Measurements from ENCODE around the gene TBC1D5.
"Not testable (repeated sequence)": the region's sequence is repeated elsewhere in the genome, so short reads cannot be mapped to it uniquely, and the experiment has no call there.

Gene TBC1D5

DNA sequence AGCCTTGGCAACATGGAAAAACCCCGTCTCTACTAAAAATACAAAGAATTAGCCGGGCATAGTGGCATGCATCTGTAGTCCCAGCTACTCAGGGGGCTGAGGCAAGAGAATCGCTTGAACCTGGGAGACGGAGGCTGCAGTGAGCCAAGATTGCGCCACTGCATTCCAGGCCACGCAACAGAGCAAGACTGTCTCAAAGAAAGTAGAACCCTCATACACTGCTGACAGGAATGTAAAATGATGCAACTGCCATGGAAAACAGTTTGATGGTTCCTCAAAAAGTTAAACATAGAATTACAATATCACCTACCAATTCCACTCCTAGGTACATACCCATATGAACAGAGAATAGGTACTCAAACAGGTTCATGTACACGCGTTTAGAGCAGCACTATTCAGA, 158.9 kb downstream of the TBC1D5 start:
- no peak for FAIRE-seq

DNA sequence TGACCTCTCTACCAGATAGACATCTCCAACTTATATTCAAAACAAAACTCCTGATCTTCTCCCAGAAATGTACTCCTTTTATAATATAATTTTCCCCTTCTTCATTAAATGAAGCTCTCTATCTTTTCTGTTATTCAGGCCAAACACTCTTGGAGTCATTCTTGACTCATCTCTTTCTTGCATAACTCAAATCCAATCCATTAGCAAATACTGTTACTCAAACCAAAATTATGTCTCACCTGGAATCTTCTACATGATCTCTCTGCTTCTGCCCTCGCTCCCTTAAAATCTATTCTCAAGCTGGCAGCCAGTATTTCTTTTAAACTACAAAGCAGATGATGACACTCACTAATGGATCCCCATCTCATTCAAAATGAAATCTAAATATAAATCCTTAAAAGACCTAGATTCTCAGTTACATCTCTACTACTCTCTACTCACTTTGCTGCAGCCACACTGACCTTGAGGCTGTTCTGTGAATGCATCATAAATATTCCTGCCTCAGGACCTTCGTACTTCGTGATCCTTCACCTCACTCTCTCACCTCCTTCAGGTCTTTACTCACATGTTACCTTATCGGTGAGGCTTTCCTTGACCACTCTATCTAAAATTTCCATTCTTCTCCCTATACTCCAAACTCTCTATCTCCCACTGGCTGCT, 160.9 kb downstream of the TBC1D5 start:
- FAIRE-seq, result no peak

DNA sequence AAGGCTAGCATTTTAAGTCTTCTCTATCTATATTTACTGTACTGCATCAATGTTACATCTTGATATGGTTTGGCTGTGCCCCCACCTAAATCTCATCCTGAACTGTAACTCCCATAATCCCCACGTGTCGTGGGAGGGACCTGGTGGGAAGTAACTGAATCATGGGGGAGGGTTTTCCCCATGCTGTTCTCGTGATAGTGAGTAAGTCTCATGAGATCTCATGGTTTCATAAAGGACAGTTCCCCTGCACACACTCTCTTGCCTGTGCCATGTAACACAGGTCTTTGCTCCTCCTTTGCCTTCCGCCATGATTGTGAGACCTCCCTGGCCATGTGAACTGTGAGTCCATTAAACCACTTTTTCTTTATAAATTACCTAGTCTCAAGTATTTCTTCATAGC, 161.5 kb downstream of the TBC1D5 start:
- FAIRE-seq, result no peak

DNA sequence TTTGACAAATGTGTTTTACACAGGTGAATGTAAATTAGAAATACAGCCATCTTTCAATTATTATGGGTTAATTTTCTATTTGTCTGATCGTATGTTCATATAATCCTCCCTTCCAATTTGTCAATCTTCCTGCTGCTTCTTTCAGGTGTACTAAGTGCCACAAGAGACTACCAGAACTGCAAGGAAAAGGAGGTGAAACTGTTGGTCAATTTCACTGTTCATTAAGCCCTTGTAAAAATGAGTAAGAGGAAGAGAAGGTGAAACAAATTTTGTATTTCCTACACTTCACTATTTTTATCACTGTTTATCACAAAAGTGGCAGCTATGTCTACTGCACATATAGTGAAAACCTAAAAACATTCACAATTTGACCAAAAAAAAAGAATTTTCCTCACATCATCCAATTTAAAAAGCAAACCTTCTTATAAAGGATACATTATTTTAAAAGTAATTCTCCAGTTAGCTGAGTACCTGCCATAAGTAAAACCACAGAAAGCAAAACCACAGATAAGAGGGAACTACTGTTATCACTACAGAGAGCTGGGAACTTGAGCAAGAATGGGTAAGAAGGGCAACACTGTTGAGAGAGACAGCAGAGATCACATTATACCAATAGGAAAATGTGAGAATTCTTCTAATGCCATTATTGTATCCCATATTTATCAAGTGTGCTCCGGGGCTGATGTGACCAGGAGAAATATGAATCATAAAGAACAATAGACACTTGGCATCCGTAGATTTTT, 163.0 kb downstream of the TBC1D5 start:
- FAIRE-seq, result no peak

DNA sequence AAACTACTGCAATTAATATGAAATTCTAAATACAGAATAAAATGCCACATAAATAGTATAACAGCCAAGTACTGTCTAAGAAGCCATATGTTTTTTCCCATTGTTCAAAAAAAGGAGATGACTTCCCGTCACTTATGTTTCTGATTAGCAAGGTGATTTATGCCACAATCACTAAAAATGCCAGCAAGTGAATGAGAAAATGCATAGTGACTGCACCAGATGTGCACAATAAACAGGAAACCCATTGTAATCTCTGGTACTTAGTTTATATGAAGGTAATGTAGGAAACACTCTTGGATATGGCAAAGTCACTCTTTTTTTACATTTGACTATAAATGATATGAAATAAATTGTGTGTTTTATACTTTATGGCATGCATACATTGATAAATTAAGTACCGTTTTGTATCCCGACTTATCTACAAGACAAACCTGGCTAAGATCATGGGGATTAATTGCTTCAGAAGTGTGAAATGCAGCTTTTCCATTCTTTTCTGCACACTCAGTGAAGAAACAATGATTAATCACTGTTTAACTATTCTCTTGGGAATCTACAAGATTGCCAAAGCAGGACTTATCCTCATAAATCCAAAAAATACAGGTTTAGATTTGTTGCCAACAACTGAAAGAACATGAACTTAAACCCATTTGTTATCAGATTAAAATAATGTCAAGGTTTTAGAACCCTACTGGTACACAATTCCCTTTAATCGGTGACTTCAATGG, 164.5 kb downstream of the TBC1D5 start:
- FAIRE-seq, result peak; percentile 30

DNA sequence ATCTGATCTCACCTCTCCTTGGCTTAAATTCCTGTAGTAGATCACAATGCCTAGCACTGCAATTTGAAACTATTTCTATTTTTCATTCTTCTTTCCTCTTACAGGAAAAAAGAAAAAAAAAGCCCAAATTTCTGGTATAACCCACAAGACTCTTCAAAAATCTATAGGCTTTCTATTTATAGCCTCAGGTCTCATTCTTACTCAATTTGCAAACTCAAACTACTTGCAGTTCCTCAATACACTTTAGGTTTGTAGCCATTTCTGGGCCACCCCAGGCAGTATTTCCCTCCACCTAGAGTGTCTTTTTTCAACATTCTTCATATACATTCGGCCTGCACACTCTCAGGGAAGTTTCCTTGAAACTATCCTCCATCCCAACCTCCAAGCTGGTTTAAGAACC, 169.0 kb downstream of the TBC1D5 start:
- FAIRE-seq, result no peak

DNA sequence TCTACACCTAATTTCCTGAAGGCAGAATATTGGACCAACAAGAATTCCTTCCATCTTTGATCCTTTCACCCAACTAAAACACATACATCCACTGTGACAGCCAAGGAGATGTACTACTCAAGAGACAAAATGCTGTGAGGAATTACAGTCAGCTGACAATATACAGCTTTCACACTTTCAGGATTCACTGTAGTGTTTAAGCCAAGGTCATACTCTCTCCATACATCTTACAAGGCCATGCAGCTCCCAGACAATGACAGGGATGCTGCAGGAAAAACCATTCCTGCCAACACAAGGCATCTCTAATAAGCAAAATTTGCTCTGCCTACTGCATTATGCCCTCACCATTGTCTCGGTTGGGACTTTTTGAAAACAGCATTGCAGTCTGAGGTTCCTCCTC, 170.7 kb downstream of the TBC1D5 start:
- FAIRE-seq, result no peak

DNA sequence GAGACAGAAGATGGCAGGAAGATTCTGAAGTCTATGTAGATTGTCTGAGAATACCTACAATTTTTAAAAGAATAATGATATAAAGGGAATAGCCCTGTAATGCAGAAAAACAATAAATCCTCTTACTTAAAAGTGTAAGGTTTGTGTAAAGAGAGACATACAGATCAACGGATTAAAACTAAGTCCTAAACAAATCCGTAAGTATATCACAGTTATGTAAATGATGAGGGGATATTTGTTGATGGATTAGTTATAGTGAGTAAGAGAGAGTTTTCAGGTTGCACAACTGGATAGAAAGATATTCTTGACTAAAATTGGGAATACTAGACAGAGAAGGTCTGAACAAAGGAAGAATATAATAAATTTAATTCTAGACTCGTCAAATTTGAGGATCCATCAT, 179.6 kb downstream of the TBC1D5 start:
- no peak for FAIRE-seq

DNA sequence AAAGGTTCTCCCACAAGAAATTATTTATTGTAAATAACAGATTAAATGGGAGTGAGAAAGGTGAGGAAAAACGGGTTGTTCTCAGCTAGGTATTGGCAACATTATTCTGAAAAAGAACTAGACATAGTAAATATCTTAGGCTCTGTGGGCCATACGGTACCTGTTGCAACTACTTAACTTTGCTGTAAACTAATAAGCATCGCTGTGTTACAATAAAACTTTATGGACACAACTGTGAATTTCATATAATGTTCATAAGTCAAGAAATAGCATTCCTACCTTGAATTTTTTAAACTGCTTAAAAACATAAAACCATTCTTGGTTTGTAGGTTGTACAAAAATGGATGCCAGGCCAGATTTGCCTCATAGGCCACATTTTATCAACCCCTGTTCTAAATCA, 183.9 kb downstream of the TBC1D5 start:
- FAIRE-seq, result no peak

DNA sequence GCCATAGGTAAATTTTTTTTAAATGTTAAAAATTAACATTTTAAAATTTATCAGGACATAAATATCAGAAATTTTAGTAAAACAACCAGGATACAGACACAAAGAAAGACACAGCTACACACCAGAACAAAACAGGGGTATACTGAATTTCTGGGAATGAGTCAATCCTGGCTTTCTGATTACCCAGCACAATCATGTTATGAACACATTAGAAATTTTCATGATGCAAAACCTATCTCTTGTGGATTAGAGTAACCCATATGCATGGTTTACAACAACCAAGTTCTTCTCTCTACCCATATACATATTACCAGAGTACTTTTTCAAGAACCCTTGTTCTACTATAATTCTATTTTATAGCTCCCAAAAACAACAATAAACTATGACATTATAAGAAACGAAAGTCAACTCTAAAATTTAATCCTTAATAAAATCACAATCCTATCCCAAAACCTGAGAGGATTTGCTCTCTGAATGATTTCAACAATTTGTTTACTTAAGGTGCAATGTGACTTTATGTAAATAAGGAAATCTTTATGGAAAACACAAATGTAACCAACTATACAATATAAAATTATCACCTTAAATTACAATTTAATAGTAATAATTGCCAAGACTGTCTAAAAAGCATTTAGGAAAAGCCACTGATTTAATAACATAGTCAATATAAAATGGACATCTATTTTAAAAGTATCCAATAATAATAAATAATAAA, 184.5 kb downstream of the TBC1D5 start:
- no peak for FAIRE-seq

DNA sequence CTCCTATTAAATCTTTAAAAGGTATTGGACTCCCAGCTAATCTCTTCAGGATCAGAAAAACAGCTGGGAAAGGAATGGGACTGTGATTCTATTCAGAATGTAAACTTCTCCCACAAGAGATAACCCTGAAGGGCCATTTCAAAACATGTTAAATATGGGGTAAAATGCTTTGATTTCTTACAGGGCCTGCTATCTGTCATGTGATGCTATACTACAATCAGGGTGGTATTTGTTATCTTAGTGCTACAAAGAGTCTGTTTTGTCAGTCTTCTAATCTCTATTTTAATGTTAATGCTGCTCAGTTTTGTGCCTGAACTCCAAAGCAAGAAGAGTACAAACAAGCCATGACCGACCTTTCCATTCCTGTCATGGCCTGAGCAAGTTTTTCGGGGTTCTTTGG, 186.9 kb downstream of the TBC1D5 start:
- FAIRE-seq, result no peak

DNA sequence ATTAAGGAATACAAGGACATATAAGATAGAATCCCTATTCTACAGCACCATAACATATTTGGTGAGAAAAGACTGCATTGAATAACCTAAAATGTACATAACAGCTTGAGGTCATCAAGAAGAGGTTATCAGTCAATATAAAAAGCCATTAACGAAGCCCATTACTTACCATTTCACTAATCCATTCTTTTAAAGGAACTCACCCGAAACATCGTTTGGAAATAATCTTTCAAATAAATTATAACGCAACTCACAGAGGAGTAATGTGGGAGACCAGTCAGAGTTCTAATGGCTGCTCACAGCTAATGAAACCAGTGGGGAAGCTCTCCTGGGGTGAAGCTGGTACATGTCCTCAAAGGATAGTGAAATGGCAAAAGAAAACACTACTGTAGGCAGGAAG, 188.4 kb downstream of the TBC1D5 start:
- FAIRE-seq, result no peak

DNA sequence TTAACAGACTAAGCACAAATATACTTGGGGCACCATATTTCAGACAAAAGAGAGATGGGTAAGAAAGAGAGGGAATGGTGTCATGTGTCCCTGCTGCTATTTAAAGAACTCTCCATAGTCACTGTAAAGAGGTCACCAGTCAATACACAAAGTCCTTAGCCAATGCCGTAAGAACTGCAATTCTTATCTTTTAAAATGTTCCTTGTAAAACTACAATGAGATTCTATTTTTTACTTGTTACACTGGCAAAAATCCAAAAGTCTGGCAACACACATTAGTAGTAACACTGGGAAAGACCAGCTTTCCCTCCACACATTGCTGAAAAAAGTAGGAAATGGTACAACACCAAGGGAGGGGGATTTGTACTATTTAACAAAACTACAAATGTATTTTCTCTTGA, 189.4 kb downstream of the TBC1D5 start:
- peak; percentile 60 for FAIRE-seq

DNA sequence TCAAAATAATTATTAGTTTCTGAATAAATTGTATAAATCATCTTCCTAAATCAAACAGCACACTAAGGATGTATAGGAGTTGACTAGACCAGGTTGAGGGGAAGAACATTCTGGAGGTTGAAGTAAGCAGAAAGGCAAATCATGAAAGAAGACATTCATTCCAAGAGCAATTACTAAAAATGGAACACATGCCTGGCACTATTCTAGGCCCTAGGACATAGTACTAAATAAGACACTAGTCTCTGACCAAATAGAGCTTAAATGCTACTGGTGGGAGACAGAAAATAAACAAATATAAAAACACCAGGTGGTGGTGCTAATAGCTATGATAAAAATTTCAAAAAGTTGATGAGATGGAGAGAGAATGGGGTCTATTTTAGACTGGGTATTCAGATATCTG, 190.1 kb downstream of the TBC1D5 start:
- FAIRE-seq, result no peak

DNA sequence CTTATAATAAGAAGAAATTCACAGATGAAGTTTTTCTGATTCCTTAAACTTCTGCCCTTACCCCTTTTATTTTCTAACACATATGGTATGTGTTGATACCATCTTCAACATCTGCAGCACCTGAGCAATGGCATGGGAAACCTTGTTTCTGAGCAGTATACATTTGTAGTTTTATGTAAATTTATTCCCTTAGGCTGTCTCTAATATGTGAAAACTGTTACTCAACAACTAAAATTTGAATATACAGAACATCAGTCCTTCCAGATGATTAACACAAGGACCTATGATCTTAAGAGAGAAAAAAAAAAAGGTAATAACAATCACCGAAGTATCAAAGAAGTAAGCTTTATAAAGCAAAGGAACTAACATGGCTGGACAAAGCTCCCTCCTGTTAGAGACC, 190.5 kb downstream of the TBC1D5 start:
- peak; percentile 27 for FAIRE-seq

DNA sequence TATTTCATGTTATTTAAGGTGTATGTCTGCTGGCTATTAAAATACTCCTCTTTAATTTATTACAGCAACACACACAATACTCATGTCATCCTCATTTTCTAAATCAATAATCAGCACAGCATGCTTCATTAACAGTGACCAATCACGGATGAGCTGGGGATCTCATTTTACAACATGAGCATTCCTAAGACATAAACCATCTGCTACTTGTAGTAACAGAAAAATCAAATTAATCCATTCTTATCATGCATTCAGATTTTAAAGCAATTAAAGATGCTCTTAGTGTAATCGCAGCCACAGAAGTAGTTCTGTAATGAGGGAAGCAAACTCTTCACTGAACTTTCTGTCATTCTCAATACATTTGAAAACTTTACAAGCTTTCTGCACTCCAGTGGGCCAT, 191.1 kb downstream of the TBC1D5 start:
- no peak for FAIRE-seq

DNA sequence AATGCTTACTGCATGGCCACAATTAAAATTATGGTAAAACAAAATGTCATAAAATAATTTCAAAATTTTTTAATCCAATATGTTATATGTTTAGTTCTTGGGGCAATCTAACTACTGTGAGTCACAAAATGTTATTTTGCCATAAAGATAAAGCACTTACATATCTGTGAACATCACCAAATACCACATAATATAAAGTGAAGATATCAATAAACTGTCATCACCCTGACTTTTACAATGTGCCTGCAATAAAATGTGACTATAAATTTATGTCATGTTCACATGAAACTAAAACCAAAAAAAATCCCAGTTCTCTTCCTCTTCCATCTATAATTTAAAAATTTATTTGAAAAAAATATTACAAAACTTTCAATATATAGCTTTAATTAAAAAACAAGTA, 191.8 kb downstream of the TBC1D5 start:
- peak; percentile 82 for FAIRE-seq

DNA sequence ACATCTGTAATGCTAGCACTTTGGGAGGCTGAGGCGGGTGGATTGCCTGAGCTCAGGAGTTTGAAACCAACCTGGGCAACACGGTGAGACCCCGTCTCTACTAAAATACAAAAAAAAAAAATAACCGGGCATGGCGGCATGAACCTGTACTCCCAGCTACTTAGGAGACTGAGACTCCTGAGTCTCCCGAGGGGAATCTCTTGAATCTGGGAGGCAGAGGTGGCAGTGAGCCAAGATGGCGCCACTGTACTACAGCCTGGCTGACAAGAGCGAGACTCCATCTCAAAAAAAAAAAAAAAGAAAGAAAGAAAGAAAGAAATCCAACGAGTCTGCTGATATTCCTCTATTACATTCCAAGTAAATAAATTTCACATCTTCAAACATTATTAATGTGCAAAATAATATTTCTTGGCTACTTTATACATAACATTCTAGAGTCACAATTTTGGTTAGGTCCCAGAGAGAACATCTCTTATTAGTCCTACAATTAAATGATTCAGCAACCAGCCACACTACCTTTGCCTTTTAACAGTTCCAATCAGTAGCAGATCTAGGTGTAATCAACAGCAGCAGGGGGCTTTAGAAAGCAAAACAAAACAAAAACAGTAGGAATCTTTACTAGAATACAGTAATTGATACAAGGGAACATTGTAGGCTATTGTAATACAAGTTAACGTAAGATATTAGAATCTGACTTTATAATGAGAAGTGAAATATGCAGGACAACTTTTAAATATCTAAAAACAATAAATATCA, 195.8 kb downstream of the TBC1D5 start:
- no peak for FAIRE-seq

DNA sequence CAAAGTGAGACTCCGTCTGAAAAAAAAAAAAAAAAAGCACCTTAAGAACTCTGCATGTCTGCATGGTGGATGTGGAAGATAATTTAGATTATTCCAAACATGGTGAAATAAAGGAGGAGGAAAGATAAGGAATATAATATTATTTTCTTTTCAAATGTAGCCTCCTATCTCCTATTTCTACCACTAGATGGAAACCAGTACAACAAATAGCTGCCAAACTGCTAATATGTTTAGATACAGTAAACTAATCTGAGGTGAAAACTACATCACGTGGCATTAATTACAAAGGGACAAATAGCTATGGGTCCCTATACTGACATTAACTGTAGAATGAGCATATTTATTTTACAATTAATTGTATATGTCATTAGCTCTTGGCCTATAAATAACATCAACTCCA, 197.8 kb downstream of the TBC1D5 start:
- FAIRE-seq, result peak; percentile 64

DNA sequence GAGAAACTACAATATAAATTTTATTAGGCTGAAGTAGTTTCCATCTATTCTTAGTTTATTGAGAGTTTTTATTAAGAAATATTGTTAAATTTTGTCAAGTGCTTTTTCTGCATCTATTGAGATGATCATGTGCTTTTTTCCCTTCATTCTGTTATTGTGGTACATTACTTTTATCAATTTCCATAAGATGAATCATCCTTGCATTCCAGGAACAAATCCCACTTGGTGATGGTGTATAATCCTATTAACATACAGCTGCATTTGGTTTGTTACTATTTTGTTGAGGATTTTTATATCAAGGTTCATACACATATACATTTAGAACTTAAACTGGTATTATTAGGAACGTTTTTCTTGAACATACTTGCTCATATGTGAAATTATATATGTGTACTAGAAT, 199.8 kb downstream of the TBC1D5 start:
- no peak for FAIRE-seq

DNA sequence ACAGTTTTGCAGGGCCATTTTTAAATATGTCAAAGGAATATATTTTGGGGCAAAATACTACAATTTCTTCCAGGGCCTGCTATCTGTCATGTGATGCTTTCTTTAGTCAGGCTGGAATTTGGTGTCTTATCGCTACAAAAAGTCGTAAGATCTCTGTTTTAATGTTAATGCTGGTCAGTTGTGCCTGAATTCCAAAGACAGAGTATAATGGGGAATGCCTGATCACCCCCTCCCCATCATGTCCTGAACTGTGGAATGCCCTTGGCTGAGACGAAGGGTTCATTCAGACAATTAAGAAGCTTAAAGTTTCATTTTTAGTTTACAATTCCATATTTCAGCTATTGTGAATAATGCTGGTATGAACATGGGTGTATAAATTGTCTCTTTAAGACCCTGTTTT, 203.0 kb downstream of the TBC1D5 start:
- no peak for FAIRE-seq

DNA sequence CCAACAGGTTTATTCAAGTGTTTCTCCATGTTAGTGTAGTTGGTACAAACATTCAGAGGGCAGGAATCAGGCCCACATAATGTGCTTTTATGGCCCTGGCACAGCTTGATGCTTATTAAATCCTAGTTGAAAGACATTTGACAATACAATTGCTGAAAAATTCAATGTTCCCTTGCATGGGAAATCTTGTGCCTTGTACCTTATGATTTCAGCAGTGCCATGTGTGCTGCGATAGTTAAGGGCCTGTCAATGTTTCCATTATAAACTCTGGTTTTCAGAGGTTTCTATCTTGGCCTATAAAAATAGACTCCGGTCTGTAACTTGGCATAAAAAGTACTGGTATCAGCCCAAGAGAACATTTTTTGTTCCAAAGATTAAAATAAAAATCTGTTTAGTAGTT, 207.2 kb downstream of the TBC1D5 start:
- no peak for FAIRE-seq

DNA sequence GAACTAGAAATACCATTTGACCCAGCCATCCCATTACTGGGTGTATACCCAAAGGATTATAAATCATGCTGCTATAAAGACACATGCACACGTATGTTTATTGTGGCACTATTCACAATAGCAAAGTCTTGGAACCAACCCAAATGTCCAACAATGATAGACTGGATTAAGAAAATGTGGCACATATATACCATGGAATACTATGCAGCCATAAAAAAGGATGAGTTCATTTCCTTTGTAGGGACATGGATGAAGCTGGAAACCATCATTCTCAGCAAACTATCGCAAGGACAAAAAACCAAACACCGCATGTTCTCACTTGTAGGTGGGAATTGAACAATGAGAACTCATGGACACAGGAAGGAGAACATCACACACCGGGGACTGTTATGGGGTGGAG, 210.0 kb downstream of the TBC1D5 start:
- FAIRE-seq, result not testable (repeated sequence)

Measured in islet of Langerhans (tissue), 1 donor.